Daoy (cell line): ENCODE data around the gene POLD1. TPM values are rescaled to one million over a fixed set of nuclear protein-coding genes. Genes with fewer than 3 reads are reported as not detected.
"Not testable (repeated sequence)": the region's sequence is repeated elsewhere in the genome, so short reads cannot be mapped to it uniquely, and the experiment has no call there.

Experiments
- DNase-seq: peaks from one replicate; pipeline ENCODE4 v3.0.0-alpha.2; 2015; ENCODE audit warnings: low read depth
- total RNA-seq: library from RNA; depleted of rRNA; stranded (reverse); fragments of >200 nt; shearing (Covaris generic); gene quantifications from 2 replicates; pipeline ENCODE4 v1.2.3, GENCODE V29; 2014

The POLD1 gene
- total RNA-seq, 1 experiment from 2014 or later: 99.5 TPM

- DNase-seq: not testable (repeated sequence)
Measured at GRCh38 chr19:50390952-50391351, 6.8 kb downstream of the POLD1 start.

DNA sequence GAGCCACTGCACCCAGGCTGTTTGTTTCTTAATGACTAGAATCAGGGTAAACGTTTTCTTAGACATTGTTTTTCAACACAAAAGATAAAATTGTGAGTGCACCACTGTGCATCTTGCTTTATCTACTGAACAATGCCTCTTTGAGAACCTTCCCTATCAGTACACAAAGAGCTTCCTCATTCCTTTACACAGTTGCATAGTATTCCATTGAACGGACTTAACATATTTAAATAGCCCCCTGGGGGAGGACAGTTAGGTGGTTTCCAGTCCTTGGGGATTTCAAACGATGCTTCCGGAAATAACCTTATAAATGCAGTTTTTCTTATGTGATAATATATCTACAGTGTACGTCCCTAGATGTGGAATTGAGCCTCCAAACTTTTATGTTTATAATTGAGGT, 8.6 kb downstream of the POLD1 start:
- DNase-seq: no peak

DNA sequence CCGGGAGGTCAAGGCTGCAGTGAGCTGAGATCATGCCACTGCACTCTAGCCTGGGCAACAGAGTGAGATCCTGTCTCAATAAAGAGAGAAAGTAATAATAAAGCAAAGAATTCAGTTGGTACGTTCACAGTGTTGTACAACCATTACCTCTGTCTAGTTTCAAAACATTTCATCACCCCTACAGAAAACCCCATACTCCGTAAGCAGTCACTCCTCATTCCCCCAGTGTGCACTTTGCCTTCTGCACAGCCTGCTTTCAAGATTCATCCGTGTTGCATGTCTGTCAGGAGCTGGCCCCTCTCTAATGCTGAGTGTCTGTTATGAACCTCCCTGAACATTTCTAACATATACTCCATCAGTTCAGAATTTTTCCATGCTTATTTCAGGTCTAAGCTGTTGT, 9.4 kb downstream of the POLD1 start:
- DNase-seq: no peak

- DNase-seq: no peak
Measured at GRCh38 chr19:50394017-50394416, 9.9 kb downstream of the POLD1 start.

- no peak for DNase-seq
Measured at GRCh38 chr19:50398675-50399367, 14.7 kb downstream of the POLD1 start.

DNA sequence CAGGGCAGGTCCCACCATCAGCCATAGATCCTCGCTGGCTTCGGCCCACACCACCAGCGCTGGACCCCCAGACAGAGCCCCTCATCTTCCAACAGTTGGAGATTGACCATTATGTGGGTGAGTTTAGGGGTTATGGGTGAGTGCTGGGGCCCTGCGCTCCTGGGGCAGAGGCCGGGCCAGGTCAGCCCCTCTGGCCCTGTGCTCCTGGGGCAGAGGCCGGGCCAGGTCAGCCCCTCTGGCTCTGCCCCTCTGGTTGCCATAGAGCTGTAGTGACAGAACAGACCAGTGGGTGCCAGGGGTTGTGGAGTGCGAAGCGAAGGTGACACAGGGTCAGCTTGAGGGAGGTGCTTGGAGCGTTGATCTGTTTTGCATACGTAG, 15.2 kb downstream of the POLD1 start:
- no peak for DNase-seq

GRCh38 chr19:50401605-50402450, 17.7 kb downstream of the POLD1 start:
- DNase-seq: no peak

- no peak for DNase-seq
Measured at GRCh38 chr19:50402544-50403301, 18.6 kb downstream of the POLD1 start.

DNA sequence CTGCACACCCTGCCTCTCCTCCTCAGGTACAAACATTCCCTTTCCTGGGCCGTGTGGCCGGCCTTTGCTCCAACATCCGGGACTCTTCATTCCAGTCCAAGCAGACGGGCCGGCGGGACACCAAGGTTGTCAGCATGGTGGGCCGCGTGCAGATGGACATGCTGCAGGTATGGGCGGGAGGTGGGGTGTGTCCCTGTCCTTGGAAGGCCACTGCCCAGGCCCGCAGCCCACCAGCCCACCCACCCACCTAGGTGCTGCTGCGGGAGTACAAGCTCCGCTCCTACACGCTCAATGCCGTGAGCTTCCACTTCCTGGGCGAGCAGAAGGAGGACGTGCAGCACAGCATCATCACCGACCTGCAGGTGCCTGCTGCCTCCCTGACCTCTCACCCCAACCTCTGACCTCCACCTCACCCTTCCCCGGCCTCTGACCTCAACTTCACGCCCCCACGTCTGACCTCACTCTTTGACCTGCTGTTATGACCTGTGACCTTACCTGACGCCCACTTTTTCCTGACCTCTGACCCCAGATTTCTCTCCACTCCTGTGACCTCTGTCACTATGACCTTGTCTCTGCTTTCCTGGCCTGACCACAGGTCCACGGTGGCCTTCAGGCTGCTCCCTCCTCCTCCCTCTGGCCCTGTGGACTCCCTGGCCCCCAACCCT, 22.1 kb downstream of the POLD1 start:
- DNase-seq: no peak

- no peak for DNase-seq
Measured at GRCh38 chr19:50406829-50407228, 22.7 kb downstream of the POLD1 start.

- no peak for DNase-seq
Measured at GRCh38 chr19:50409347-50409746, 25.2 kb downstream of the POLD1 start.

- no peak for DNase-seq
Measured at GRCh38 chr19:50410109-50410508, 26.0 kb downstream of the POLD1 start.

GRCh38 chr19:50412419-50412818, 28.3 kb downstream of the POLD1 start:
- no peak for DNase-seq

- no peak for DNase-seq
Measured at GRCh38 chr19:50413096-50413495, 28.9 kb downstream of the POLD1 start.

DNA sequence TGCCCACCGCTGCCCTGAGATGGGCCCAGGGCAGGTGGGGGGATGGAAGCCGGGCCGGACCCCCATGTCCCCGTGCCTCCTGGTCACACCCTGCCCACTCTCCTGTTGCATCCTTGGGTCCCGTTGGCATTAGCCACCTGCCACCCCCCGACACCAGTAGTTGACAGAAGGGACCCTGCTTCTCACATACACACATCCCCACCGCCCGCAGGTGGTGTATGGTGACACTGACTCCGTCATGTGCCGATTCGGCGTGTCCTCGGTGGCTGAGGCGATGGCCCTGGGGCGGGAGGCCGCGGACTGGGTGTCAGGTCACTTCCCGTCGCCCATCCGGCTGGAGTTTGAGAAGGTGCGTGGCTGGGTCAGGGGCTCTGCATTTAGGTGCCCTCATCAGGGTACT, 29.4 kb downstream of the POLD1 start:
- no peak for DNase-seq

DNA sequence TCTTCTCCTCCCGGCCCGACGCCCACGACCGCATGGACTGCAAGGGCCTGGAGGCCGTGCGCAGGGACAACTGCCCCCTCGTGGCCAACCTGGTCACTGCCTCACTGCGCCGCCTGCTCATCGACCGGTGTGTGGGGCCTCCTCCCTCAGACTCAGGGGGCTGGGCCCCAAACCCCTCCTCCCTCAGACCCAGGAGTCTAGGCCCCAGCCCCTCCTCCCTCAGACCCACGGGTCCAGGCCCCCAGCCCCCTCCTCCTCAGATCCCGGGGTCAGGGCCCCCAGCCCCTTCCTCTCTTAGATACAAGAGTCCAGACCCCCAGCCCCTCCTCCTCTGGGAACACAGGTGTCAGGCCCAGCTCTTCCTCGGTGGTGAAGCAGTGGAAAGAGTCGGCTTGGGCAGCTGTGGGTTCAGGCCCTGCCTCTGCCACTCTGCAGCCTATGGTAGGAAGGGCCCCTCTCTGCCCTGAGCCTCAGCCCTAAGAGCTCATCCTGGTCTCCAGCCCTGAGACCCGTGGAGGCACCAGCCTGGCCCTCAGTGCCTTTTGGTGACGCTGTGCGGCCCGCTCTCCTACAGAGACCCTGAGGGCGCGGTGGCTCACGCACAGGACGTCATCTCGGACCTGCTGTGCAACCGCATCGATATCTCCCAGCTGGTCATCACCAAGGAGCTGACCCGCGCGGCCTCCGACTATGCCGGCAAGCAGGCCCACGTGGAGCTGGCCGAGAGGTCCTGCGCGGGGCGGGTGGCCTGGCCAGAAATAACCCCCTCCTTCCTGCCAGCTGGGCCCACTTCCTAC, 30.9 kb downstream of the POLD1 start:
- peak; percentile 80 for DNase-seq

DNA sequence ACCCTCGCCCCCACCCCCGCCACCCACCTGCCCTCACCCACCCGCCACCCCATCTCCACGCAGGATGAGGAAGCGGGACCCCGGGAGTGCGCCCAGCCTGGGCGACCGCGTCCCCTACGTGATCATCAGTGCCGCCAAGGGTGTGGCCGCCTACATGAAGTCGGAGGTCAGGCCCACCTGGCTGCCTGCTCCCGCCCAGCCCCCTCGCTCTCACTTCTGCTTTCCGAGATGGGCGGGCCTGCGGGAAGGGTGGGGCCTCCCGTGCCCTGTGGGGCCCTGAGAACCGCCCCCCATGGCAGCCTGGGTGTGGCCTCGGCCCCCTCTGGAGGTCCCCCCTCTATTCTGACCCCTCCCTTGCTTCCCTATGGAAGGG, 31.5 kb downstream of the POLD1 start:
- no peak for DNase-seq

DNA sequence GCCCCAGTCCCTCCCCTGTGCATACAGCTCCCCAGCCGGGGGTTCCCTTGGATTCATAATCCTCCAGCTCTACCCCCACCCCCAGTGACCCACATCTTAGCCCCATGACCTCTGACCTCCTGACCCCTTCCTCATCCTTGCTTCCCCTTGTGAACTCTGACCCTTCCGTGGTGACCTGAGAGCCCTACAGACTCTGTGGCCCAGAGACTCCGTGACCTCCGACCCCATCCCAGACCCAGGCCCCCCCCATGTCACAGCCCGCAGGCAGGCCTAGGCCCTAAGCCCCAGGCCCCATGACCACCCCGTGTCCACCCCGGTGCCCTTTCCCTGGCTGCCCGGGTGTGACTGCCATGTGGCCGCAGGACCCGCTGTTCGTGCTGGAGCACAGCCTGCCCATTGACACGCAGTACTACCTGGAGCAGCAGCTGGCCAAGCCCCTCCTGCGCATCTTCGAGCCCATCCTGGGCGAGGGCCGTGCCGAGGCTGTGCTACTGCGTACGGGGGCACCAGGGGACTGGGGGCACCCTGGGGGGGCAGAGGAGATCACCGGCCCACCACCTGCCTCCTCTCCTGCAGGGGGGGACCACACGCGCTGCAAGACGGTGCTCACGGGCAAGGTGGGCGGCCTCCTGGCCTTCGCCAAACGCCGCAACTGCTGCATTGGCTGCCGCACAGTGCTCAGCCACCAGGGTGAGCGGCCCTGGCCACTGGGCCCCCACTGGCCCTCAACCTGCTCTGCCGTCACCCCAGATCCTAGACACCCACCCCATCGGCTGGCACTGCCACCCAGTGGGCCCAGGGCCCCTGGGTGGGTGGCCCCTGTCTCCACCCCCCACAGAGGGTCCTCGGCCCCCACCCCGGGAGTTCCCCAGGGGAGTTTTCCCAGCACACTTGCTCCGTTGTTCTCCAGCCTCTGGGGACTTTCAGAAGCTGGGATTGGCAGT, 32.2 kb downstream of the POLD1 start:
- no peak for DNase-seq

DNA sequence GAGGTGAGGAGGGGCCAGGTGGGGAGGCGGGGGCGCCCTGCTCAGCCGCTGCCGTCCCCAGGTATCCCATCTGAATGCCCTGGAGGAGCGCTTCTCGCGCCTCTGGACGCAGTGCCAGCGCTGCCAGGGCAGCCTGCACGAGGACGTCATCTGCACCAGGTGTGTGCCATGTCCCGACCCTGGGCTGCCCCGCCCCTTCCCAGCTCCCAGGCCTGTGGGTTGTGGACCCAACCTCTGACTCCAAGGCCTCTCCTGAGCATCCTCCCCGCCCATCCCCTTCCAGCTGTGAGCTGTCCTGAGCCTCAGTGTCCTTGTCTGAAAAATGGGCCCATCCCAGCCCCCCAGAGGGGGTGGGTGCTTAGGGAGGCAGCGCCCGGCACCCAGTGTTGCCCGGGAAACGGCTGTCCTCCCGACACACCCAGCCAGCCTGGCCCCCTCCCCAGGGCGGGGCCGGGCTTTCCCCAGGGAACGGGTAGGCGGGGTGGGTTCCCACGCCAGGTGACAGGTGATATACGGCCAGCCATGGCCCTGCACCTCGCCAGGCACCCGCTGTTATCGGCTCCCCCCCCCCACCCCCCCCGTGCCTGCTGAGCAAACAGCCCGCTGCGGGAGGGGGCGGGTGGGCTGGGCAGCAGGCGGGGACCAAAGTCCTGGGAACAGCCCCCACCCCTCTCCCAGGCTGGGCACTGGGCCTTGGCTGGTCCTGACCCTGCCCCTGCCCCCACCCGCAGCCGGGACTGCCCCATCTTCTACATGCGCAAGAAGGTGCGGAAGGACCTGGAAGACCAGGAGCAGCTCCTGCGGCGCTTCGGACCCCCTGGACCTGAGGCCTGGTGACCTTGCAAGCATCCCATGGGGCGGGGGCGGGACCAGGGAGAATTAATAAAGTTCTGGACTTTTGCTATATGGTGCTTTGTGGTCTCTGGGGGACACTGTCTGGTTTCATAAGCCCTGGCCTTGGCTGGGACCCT, 33.2 kb downstream of the POLD1 start:
- no peak for DNase-seq
